HG03460 (cell line): Measurements from ENCODE around the gene KLHL22.
A peak's percentile ranks its signal among the peaks of the same experiment; 100 is the strongest.
"Not testable (repeated sequence)": the region's sequence is repeated elsewhere in the genome, so short reads cannot be mapped to it uniquely, and the experiment has no call there.

ENCODE experiments used
- ATAC-seq: cut with Tn5 transposase; IDR thresholded peaks from one replicate; pipeline ENCODE4 v1.9.1; 2021; ENCODE audit not compliant: unreplicated experiment

Gene KLHL22

DNA sequence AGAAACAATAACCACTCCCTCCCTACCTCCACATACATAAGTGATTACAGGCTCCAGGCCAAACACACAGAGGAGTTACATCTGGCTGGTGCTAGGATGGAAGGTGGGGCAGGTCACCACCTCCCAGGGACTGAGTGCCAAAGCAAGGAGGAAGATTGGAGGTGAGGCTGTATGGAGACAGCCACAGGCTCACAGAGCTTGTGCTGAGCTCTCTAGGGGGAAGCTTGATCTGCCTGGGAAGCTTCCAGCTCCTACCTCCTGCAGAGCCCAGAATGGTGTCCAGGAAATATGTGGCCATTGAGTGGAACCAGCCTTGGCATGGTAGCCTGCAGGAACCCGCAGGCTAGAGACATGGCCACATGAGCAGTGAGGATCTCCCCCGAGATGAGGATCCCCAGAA lies 8.2 kb upstream of the KLHL22 start:
- no peak for ATAC-seq

DNA sequence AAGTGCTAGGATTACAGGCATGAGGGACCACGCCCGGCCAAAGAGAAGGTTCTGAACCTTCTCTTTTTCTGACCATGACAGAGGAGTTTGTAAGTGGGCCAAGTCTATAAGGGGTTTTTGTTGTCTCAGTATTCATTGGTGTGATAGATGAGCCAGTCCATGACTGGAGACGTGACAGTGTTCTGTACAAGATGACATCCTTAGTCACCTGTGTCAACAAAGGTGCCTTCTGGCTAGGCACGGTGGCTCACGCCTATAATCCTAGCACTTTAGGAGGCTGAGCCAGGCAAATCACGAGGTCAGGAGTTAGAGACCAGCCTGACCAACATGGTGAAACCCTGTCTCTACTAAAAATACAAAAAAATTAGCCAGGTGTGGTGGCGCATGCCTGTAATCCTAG lies 4.2 kb upstream of the KLHL22 start:
- ATAC-seq: no peak

DNA sequence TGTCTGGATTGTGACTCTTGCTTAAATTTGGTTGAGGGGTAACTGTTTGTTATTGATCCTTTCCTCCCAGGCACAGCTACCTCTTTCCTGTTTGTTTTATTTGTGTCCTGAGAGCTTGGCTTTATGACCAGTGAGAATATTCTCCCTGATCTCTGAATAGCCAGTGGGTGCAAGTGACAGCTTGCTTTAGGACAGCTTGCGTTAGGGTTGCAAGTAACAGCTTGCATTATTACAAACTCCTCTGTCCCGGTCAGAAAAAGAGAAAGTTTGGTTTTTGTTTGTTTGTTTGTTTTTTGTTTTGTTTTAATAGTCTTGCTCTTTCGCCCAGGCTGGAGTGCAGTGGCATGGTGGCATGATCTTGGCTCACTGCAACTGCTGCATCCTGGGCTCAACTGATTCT lies 3.3 kb upstream of the KLHL22 start:
- ATAC-seq: no peak

- no peak for ATAC-seq
Measured at GRCh38 chr22:20497426-20497825, 1.8 kb upstream of the KLHL22 start.

- peak; percentile 74 for ATAC-seq
Measured at GRCh38 chr22:20495861-20496681, 476 bp upstream of the KLHL22 start.

- no peak for ATAC-seq
Measured at GRCh38 chr22:20491346-20491745, 4.2 kb downstream of the KLHL22 start.

GRCh38 chr22:20490941-20491307 lies 4.7 kb downstream of the KLHL22 start:
- no peak for ATAC-seq

DNA sequence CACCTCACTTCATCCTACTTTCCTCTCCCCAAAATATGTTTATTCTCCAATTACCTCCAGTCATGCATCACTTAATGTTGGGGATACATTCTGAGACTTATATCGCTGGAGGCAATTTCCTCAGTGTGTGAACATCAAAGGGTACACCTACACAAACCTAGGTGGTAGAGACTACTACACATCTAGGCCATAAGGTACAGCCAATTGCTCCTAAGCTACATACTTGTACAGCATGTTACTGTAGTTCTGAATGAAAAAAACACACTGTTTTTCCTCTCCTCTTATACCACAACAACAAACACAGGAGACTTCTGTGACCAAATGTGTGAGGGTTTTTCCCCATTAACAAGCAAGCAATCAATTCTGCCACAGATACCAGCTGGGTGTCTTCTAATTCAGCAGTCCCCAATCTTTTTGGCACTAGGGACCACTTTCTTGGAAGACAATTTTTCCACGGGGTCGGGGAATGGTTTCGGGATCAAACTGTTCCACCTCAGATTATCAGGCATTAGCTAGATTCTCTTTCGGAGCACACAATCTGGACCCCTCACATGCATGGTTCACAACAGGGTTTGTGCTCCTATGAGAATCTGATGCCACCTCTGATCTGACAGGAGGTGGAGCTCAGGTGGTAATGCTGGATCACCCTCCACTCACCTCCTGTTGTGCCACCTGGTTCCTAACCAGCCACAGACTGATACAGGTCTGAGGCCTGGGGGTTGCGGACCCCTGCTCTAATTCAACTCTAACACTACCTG lies 5.2 kb downstream of the KLHL22 start:
- no peak for ATAC-seq

GRCh38 chr22:20488946-20489345 lies 6.6 kb downstream of the KLHL22 start:
- no peak for ATAC-seq

DNA sequence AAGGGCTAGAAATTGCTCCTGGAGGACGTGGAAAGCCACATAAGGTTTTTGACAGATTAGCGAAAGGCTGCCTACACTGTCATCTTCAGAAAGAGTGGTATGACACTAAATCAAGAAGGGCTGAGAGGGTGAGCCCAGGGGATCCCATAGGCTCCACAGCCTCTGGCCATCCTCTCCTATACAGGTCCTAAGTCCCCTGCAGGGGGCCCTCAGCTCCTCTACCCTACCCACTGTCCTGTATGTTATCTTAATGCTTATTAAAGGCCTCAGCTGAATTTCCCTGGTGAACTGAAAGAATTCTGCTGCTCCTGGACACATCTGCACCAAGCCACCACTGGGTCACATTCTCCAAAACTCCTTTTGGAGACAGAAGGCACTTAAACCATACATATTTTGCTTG lies 7.9 kb downstream of the KLHL22 start:
- ATAC-seq: no peak

DNA sequence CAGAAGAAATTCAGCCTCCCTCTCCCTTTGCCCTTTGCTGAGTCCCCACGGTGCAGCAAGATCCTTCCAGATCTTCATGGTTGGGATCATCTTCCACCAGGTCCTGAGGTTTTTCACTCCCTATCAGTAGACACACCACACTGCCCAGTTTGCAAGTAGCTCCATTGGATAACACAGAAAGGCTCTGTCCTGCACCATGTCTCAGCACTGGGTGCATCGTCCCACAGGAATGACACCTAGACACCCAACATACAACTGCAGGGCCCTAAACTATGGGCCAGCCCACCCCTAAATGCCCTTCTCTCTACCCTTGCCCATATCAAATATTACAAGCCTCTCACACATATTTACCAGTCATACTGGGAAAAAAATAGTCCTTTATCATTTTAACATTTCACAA lies 9.4 kb downstream of the KLHL22 start:
- ATAC-seq: no peak

- no peak for ATAC-seq
Measured at GRCh38 chr22:20484948-20485683, 10.5 kb downstream of the KLHL22 start.

- no peak for ATAC-seq
Measured at GRCh38 chr22:20483771-20484170, 11.8 kb downstream of the KLHL22 start.

DNA sequence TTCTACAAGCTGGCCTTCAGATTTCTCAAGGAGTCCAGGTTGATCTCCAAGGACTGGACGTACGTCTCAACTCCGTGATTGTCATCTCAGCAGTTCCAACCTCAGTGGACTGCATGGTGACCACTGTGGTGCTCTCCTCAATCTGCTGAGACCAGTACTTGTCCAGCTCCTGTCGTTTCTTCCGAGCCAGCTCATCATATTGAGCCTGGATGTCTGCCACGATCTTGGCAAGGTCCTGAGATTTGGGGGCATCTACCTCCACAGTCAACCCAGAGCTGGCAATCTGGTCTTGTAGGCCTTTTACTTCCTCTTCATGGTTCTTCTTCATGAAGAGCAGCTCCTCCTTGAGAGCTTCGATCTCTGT lies 12.5 kb downstream of the KLHL22 start:
- not testable (repeated sequence) for ATAC-seq

- no peak for ATAC-seq
Measured at GRCh38 chr22:20479612-20480196, 15.9 kb downstream of the KLHL22 start.

GRCh38 chr22:20478059-20478458 lies 17.5 kb downstream of the KLHL22 start:
- not testable (repeated sequence) for ATAC-seq

GRCh38 chr22:20475569-20475968 lies 20.0 kb downstream of the KLHL22 start:
- ATAC-seq: not testable (repeated sequence)

- ATAC-seq: no peak
Measured at GRCh38 chr22:20475115-20475436, 20.5 kb downstream of the KLHL22 start.

DNA sequence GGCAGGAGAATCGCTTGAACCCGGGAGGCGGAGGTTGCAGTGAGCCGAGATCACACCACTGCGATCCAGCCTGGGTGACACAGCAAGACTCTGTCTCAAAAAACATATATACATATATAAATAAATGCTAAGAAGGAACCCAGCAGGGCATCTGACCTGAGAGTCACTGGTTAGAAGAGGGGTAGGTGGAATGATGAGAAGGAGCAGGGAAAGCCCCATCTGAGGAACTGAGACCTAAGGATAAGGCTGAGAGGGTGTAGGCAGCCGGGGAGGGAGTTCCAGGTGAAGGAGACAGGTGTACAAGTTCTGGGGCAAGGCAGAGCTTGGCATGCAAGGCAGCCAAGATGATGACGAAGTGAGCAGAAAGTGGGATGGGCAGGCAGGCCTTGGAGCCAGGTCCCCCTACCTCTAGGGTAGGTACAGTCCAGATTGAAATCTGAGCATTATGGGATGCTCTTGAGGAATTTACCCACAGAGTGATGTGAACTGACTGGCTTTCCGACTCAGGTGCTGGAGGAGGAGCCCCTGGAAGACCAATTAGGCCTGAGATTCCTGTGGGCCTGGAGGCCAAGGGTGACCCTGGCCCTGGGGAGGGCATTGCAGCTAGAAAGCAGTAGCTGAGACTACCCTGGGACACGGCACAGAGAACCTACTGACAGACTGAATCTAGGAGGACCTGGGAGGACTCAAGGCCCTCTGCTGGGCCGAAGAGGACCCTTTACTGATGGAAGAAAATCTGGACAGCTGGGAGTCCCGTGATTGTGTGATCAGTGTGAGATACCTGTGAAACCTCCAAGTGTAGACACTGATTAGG lies 22.8 kb downstream of the KLHL22 start:
- ATAC-seq: no peak

DNA sequence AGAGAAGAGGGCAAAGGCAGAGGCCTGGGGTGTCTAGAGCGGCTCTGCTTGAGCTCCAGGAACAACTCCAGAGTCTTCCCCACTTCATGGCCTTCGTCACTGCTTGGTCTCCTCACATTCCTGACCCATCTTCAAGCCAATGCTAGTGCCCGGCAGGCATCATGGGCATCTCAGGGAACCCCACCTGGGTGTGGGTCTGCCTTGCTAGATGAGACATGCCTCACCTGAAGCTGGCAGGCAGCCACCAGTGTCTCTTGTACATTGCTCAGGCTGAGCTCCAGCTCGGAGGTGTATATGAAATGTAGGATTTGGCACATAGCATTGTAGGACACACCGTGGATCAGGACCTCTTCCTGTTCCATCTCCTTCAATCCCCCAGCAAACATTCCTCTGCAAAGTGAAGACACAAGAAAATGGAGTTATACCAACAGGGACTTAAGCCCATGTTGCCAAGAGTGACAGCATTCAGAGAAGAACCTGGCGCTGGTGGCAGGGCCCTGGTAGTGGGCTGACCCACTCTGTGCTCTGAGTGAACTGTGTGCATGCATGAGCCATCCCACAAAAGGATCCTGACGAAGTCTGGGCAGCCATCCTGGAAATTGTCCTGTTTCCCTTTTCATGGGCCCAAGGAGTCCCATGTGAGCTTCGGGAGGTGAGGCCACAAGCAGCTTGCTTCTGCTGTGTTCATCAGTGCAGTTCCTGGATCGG lies 24.3 kb downstream of the KLHL22 start:
- no peak for ATAC-seq
